Mesendoderm (in vitro differentiated cells): ENCODE results near the gene ARVCF.

Experiments
- DNase-seq: peaks from one replicate; pipeline ENCODE4 v3.0.0; 2013
- H2AK5ac ChIP-seq: 2 replicates; pipeline ENCODE4 v1.6.1; 2013; ENCODE audit warnings: low read length, inconsistent platforms
- H2BK120ac ChIP-seq: 2 replicates; pipeline ENCODE4 v1.6.1; 2013; ENCODE audit warnings: low read depth, mild to moderate bottlenecking, low read length, moderate library complexity, mixed read lengths
- H2BK15ac ChIP-seq: replicated peaks from 2 replicates; pipeline ENCODE4 v1.6.1; 2013; ENCODE audit warnings: low read depth, mild to moderate bottlenecking, moderate library complexity
- H2BK5ac ChIP-seq: 2 replicates; pipeline ENCODE4 v1.6.1; 2013; ENCODE audit warnings: low read length, inconsistent platforms
- H3K18ac ChIP-seq: 2 replicates; pipeline ENCODE4 v1.6.1; 2013; ENCODE audit warnings: mild to moderate bottlenecking, low read length, mixed read lengths
- H3K23ac ChIP-seq: one replicate; pipeline ENCODE4 v1.6.1; 2013; ENCODE audit warnings: low read length
- H3K27ac ChIP-seq: 2 replicates; pipeline ENCODE4 v1.5.1; 2013; ENCODE audit warnings: low read depth, mild to moderate bottlenecking, inconsistent platforms, low read length, moderate library complexity
- H3K27me3 ChIP-seq: 2 replicates; pipeline ENCODE4 v1.6.1; 2013; ENCODE audit warnings: low read length, control low read depth, mild to moderate bottlenecking, inconsistent platforms; ENCODE audit not compliant: insufficient read depth, poor library complexity
- H3K36me3 ChIP-seq: 2 replicates; pipeline ENCODE4 v1.6.1; 2013; ENCODE audit warnings: low read length, inconsistent platforms; ENCODE audit not compliant: control insufficient read depth, insufficient read depth
- H3K4ac ChIP-seq: one replicate; pipeline ENCODE4 v1.6.1; 2013; ENCODE audit warnings: low read depth, mild to moderate bottlenecking, low read length, moderate library complexity
- H3K4me1 ChIP-seq: 2 replicates; pipeline ENCODE4 v1.6.1; 2013; ENCODE audit warnings: low read depth, low read length, inconsistent platforms; ENCODE audit not compliant: control insufficient read depth
- H3K4me2 ChIP-seq: 2 replicates; pipeline ENCODE4 v1.6.1; 2013; ENCODE audit warnings: low read length
- H3K4me3 ChIP-seq: 2 replicates; pipeline ENCODE4 v1.5.1; 2013; ENCODE audit warnings: mild to moderate bottlenecking, low read length
- H3K56ac ChIP-seq: one replicate; pipeline ENCODE4 v1.6.1; 2013; ENCODE audit warnings: low read length
- H3K79me1 ChIP-seq: 2 replicates; pipeline ENCODE4 v1.6.1; 2013; ENCODE audit warnings: low read length, inconsistent platforms
- H3K79me2 ChIP-seq: 2 replicates; pipeline ENCODE4 v1.6.1; 2013; ENCODE audit warnings: mild to moderate bottlenecking, low read length; ENCODE audit not compliant: control insufficient read depth, insufficient read depth
- H3K9ac ChIP-seq: 2 replicates; pipeline ENCODE4 v1.6.1; 2013; ENCODE audit warnings: low read length, inconsistent platforms
- H4K5ac ChIP-seq: one replicate; pipeline ENCODE4 v1.6.1; 2013; ENCODE audit warnings: low read length
- H4K8ac ChIP-seq: one replicate; pipeline ENCODE4 v1.6.1; 2013; ENCODE audit warnings: low read depth, mild to moderate bottlenecking, control low read depth, low read length, moderate library complexity
- WGBS: extraction: QIAGEN DNeasy Blood & Tissue Kit; methylation state at CpG from one replicate; pipeline ENCODE4 v1.1.7; 2013; ENCODE audit warnings: low lambda C conversion rate, missing lambda C conversion rate; ENCODE audit not compliant: insufficient coverage; ENCODE audit errors: extremely low coverage; 5-methylcytosine and 5-hydroxymethylcytosine counted together

The ARVCF gene

GRCh38 chr22:20017622-20017958, 967 bp upstream of the ARVCF start:
- WGBS, result no CpG with 5 or more reads among the region's 9 CpGs
- H4K8ac ChIP-seq, result no peak overlapping the region
- peaks cover 10% of the 10 kb centered on the region for H3K27me3 ChIP-seq
- H2BK120ac ChIP-seq, result no peak overlapping the region
- H3K23ac ChIP-seq, result no peak overlapping the region
- H3K79me1 ChIP-seq, result no peaks in the 10 kb centered on the region
- H2BK5ac ChIP-seq, result no peak overlapping the region
- no peak overlapping the region for H2AK5ac ChIP-seq
- no peak overlapping the region for H3K9ac ChIP-seq
- peak overlapping the region; percentile 10 for H3K56ac ChIP-seq
- no peak overlapping the region for H3K4me3 ChIP-seq
- H3K4me2 ChIP-seq, result no peak overlapping the region
- H3K36me3 ChIP-seq, result no peaks in the 10 kb centered on the region
- no peak for DNase-seq
- no peak overlapping the region for H3K18ac ChIP-seq
- H4K5ac ChIP-seq, result no peak overlapping the region
- H3K4ac ChIP-seq, result no peak overlapping the region
- peaks cover 2% of the 10 kb centered on the region for H3K4me1 ChIP-seq
- H3K27ac ChIP-seq, result no peak overlapping the region
- no peaks in the 10 kb centered on the region for H3K79me2 ChIP-seq
- H2BK15ac ChIP-seq, result no peak overlapping the region

- Histone ChIP-seq H3K18ac (peak overlapping the region; percentile 40), H3K27ac (no peak overlapping the region), H2BK120ac (no peak overlapping the region), H3K4me2 (peak overlapping the region; percentile 79), H3K79me1 (no peaks in the 10 kb centered on the region), H2BK5ac (no peak overlapping the region), H3K9ac (peak overlapping the region; percentile 76), H3K23ac (peak overlapping the region; percentile 66), H3K56ac (peak overlapping the region; percentile 88), H3K4ac (no peak overlapping the region), H4K5ac (no peak overlapping the region), H3K4me3 (peak overlapping the region; percentile 54), H2AK5ac (no peak overlapping the region), H3K4me1 (peaks cover 2% of the 10 kb centered on the region), H4K8ac (no peak overlapping the region), H3K79me2 (no peaks in the 10 kb centered on the region), H3K36me3 (no peaks in the 10 kb centered on the region), H2BK15ac (no peak overlapping the region), H3K27me3 (peaks cover 10% of the 10 kb centered on the region)
- DNase-seq, result peak; percentile 36
- WGBS, result no CpG with 5 or more reads among the region's 101 CpGs
Observed at GRCh38 chr22:20015971-20016733, 471 bp downstream of the ARVCF start.

GRCh38 chr22:20015187-20015625, 1.4 kb downstream of the ARVCF start:
- no peak overlapping the region for H3K4ac ChIP-seq
- no peak overlapping the region for H3K23ac ChIP-seq
- no peak overlapping the region for H4K5ac ChIP-seq
- H3K4me2 ChIP-seq, result no peak overlapping the region
- H2BK15ac ChIP-seq, result no peak overlapping the region
- no peak overlapping the region for H4K8ac ChIP-seq
- no peak overlapping the region for H3K9ac ChIP-seq
- no peak overlapping the region for H3K18ac ChIP-seq
- no CpG with 5 or more reads among the region's 10 CpGs for WGBS
- H3K27me3 ChIP-seq, result peaks cover 10% of the 10 kb centered on the region
- H2AK5ac ChIP-seq, result no peak overlapping the region
- H3K4me3 ChIP-seq, result no peak overlapping the region
- H3K36me3 ChIP-seq, result no peaks in the 10 kb centered on the region
- H2BK5ac ChIP-seq, result no peak overlapping the region
- H3K79me2 ChIP-seq, result no peaks in the 10 kb centered on the region
- H2BK120ac ChIP-seq, result no peak overlapping the region
- no peaks in the 10 kb centered on the region for H3K4me1 ChIP-seq
- no peak overlapping the region for H3K27ac ChIP-seq
- DNase-seq, result no peak
- no peak overlapping the region for H3K56ac ChIP-seq
- no peaks in the 10 kb centered on the region for H3K79me1 ChIP-seq

GRCh38 chr22:20014526-20015186, 2.0 kb downstream of the ARVCF start:
- Histone ChIP-seq H3K18ac (no peak overlapping the region), H3K36me3 (no peaks in the 10 kb centered on the region), H3K27ac (no peak overlapping the region), H3K56ac (no peak overlapping the region), H3K4ac (no peak overlapping the region), H3K27me3 (peaks cover 10% of the 10 kb centered on the region), H3K4me1 (no peaks in the 10 kb centered on the region), H3K79me1 (no peaks in the 10 kb centered on the region), H2BK15ac (no peak overlapping the region), H3K4me2 (no peak overlapping the region), H4K8ac (no peak overlapping the region), H2BK5ac (no peak overlapping the region), H3K9ac (no peak overlapping the region), H2AK5ac (no peak overlapping the region), H2BK120ac (no peak overlapping the region), H3K23ac (no peak overlapping the region), H3K79me2 (no peaks in the 10 kb centered on the region), H4K5ac (no peak overlapping the region), H3K4me3 (no peak overlapping the region)
- no CpG with 5 or more reads among the region's 5 CpGs for WGBS
- DNase-seq, result no peak

GRCh38 chr22:20013382-20013871, 3.2 kb downstream of the ARVCF start:
- Histone ChIP-seq H4K5ac (no peak overlapping the region), H3K4me3 (no peak overlapping the region), H3K79me1 (no peaks in the 10 kb centered on the region), H2BK5ac (no peak overlapping the region), H3K4me1 (no peaks in the 10 kb centered on the region), H3K27me3 (peaks cover 9% of the 10 kb centered on the region), H3K18ac (no peak overlapping the region), H3K79me2 (no peaks in the 10 kb centered on the region), H3K36me3 (no peaks in the 10 kb centered on the region), H3K4ac (no peak overlapping the region), H4K8ac (no peak overlapping the region), H3K56ac (no peak overlapping the region), H2BK15ac (no peak overlapping the region), H3K23ac (no peak overlapping the region), H3K9ac (no peak overlapping the region), H2BK120ac (no peak overlapping the region), H2AK5ac (no peak overlapping the region), H3K27ac (no peak overlapping the region), H3K4me2 (no peak overlapping the region)
- peak; percentile 79 for DNase-seq
- no CpG with 5 or more reads among the region's 11 CpGs for WGBS
